Measurements from ENCODE around the gene C1QTNF4.
"Not testable (repeated sequence)": the region's sequence is repeated elsewhere in the genome, so short reads cannot be mapped to it uniquely, and the experiment has no call there.

Gene C1QTNF4

GRCh38 chr11:47565340-47566148 lies 28.7 kb downstream of the C1QTNF4 start, which contains the start of gene PTPMT1:
Gene PTPMT1 (plus strand): TSS chr11:47565599. CDS start chr11:47565623, 24 bp downstream.
- DNase-seq, result peak; percentile 71

DNA sequence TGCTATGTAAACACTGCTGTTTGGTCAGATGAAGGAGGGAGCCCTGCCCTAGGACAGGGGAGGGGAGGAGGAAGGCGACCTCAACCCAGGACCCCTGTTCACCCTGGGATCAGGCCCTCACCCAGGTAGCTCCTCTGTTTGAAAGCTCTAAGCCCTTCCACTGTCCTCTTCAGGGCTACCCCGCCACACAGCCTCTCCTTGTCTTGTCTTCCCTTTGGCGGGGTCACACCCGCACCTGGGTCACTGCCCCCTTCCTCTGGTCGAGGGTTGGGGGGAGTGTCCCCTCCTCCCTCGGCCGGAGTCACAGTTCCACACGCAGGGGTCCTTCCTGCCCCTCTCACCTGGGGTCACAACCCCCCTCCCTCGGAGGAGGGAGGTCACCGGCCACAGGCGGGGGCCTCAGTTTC lies 29.3 kb downstream of the C1QTNF4 start:
- DNase-seq, result no peak

DNA sequence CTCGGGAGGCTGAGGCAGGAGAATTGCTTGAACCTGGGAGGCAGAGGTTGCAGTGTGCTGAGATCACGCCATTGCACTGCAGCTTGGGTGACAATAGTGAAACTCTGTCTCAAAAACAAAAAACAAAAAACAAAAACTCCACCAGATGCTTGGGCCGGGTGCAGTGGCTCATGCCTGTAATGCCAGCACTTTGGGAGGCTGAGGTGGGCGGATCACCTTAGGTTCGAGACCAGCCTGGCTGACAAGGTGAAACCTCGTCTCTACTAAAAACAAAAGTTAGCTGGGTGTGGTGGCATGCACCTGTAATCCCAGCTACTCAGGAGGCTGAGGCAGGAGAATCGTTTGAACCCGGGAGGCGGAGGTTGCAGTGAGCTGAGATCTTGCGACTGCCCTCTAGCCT lies 29.8 kb downstream of the C1QTNF4 start:
- not testable (repeated sequence) for DNase-seq

GRCh38 chr11:47562393-47562792 lies 31.8 kb downstream of the C1QTNF4 start:
- not testable (repeated sequence) for DNase-seq

DNA sequence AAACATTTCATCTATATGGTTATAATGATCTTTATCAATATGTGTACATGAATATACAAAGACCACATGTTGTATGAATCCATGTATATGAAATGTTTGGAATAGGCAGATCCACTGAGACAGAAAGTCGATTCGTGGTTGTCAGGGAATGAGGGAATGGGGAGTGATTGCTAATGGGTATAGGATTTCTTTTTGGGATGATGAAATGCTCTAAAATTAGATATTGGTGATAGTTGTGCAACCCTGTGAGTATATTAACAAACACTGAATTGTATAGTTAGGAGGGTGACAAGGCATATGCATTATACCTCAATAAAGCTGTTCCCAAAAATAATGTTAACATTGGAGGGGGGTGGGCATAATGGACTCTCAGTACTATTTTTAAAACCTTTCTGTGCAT lies 33.8 kb downstream of the C1QTNF4 start:
- no peak for DNase-seq

- DNase-seq, result no peak
Measured at GRCh38 chr11:47558695-47559094, 35.5 kb downstream of the C1QTNF4 start.

DNA sequence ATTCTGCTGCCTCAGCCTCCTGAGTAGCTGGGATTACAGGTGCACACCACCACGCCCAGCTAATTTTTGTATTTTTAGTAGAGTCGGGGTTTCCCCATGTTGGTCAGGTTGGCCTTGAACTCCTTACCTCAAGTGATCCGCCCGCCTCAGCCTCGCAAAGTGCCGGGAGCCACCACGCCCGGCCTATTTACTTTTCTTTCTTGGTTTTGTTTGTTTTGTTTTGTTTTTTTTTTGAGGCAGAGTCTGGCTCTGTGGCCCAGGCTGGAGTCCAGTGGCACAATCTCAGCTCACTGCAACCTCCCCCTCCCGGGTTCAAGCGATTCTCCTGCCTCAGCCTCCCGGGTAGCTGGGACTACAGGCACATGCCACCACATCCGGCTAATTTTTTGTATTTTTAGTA lies 37.2 kb downstream of the C1QTNF4 start:
- DNase-seq, result not testable (repeated sequence)

GRCh38 chr11:47553406-47553743 lies 40.8 kb downstream of the C1QTNF4 start:
- DNase-seq, result no peak

DNA sequence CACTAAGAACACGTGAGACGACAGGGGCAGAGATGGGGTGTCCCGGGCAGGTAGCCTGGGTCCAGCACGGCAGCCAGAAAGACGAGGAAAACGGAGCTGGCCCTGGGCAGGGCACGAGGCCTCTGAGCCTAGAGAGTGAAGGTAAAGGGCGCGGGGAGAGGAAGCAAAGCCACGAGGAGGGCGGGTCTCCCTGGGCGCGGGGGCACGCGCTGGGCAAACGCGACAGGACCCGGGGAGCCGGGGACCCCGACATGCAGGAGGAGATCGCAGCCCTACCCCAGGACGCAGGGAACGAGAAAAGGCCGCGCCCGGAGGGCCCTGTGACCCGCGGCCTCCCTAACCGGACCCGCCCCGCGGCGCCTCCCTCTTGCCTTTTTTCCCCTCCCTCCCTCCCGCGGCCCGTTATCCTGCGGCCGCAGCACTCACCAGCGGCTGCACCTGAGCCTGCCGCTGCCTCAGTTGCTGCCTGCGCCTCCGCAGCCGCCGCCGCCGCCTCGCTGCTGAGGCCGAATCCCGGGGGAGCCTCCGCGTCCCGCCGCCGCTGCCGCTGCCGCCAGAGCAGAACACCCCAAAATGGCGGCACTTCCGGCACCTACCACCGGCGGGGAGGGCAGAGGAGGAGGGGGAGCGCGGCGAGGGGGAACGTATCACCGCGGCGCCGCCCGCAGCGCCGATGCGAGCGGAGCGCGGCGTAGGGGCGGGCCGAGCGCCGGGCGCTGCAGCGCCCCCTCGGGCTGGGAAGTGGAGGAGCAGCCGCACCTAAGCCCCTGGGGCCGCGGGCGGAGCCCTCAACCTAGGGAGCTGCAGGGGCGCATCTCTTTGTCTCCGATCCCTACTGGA lies 41.4 kb downstream of the C1QTNF4 start, which contains the start of gene CELF1:
CELF1 (minus strand) TSS at position 567 of the 840 bp plus-strand sequence. CDS start 53,609 bp downstream, outside the sequence.
- DNase-seq, result peak; percentile 92

GRCh38 chr11:47552056-47552565 lies 42.1 kb downstream of the C1QTNF4 start:
- DNase-seq, result peak; percentile 25

DNA sequence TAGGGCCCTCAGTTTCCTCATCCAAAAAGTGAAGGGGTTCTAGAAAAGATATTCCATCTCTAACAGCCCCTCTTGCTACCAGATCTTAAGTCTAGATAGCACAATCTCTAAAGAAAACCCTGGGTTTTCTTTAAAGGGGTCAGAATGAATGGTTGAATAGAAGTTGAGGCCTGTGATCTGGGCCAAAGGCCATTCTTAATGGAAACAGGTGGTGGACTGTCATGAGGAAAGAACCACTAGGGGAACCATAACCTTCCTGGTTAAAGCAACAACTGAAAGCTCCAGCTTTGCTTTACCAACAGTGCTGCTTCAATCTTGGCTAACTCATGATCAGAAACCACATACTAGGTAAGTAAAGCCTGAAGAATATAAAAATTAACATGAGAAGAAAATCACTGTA lies 43.1 kb downstream of the C1QTNF4 start:
- no peak for DNase-seq

- no peak for DNase-seq
Measured at GRCh38 chr11:47550288-47551047, 43.7 kb downstream of the C1QTNF4 start.

DNA sequence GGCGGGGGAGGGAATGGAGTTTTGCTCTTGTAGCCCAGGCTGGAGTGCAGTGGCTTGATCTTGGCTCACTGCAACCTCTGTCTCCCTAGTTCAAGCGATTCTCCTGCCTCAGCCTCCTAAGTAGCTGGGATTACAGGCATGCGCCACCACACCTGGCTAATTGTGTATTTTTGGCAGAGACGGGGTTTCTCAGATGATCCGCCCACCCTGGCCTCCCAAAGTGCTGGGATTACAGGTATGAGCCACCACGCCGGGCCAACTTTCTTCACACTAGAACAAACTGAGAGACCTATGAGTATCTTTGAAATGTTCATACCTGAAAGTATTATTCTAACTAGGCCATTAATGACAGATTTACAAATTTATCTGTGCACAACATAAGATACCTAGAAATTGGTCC lies 47.9 kb downstream of the C1QTNF4 start:
- DNase-seq, result not testable (repeated sequence)

DNA sequence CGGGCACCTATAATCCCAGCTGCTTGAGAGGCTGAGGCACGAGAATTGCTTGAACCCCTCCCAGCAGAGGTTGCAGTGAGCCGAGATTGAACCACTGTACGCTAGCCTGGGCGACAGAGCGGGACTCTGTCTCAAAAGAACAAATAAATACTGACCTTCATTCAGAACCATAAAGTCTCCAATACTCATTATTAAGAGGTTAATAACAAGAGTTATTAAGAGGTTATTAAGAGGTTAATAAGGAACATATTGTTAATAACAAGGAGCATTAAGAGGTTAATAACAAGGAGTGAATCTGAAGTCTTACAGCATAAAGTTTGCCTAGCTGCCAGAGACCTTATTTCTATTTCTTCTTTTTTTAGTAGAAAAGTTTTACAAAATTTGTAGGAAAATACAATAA lies 48.9 kb downstream of the C1QTNF4 start:
- DNase-seq, result no peak

DNA sequence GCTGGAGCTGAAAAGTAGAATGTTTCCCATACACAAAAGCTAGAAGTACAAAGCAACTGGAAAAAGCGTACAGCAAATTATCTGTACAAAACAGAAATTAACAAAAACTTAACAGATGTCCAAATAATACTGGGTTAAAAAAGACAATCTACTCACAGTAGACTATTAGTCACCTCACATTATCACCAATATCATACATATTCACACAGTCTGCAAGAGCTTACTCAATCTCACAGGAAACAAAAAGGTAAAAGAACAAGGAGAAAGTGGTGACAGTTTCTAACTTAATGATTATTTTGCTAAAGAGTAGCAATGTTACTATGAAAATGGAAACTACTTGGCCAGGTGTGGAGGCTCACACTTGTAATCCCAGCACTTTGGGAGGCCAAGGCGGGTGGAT lies 53.1 kb downstream of the C1QTNF4 start:
- DNase-seq, result no peak

DNA sequence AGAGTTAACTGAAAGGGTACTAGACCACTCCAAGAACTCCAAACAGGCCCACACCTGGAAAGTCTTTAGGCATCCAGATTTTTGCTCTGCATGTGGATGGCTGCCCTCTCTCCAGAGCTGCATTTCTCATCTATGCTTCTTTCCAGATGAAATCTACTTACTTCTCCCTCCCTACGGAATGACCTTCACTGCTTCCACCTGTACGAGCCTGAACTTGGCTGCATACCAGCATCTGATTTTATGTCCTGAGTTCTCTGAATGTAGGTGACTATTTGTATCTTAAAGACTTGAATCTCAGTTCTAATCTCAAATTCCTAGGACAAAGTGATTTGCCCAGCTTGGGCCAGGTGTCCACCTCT lies 54.6 kb downstream of the C1QTNF4 start:
- no peak for DNase-seq

All from stimulated activated CD4-positive, alpha-beta T cell treated with anti-CD3 and anti-CD28 coated beads, Interleukin-4, amount 100 ng/mL, for 1 hour (primary cell).